Endodermal cell (in vitro differentiated cells): ENCODE data around the gene STXBP6. TPM values are rescaled to one million over a fixed set of nuclear protein-coding genes. Genes with fewer than 3 reads are reported as not detected.
"Not testable (repeated sequence)": the region's sequence is repeated elsewhere in the genome, so short reads cannot be mapped to it uniquely, and the experiment has no call there.

Experiments
- DNase-seq: peaks from one replicate; pipeline ENCODE4 v3.0.0-alpha.2; 2017
- H3K27ac ChIP-seq: 2 replicates; pipeline ENCODE4 v1.5.1; 2013; ENCODE audit warnings: mild to moderate bottlenecking, low read depth, low read length, moderate library complexity
- H3K27me3 ChIP-seq: 2 replicates; pipeline ENCODE4 v1.6.1; 2013; ENCODE audit warnings: mild to moderate bottlenecking, low read length, moderate library complexity; ENCODE audit not compliant: insufficient read depth, control insufficient read depth, poor library complexity, severe bottlenecking
- H3K36me3 ChIP-seq: 2 replicates; pipeline ENCODE4 v1.7.0; 2013; ENCODE audit warnings: mild to moderate bottlenecking, low read length, moderate library complexity; ENCODE audit not compliant: control insufficient read depth, insufficient read depth
- H3K4me1 ChIP-seq: one replicate; pipeline ENCODE4 v1.7.0; 2013; ENCODE audit warnings: low read length; ENCODE audit not compliant: control insufficient read depth, insufficient read depth
- H3K4me3 ChIP-seq: 2 replicates; pipeline ENCODE4 v1.5.1; 2013; ENCODE audit warnings: mild to moderate bottlenecking, low read length, moderate library complexity
- H3K9ac ChIP-seq: 2 replicates; pipeline ENCODE4 v1.6.1; 2013; ENCODE audit warnings: mild to moderate bottlenecking, low read length, moderate library complexity; ENCODE audit not compliant: poor library complexity, severe bottlenecking; ENCODE audit errors: extremely low read depth
- H3K9me3 ChIP-seq: 2 replicates; pipeline ENCODE4 v1.6.1; 2013; ENCODE audit warnings: mild to moderate bottlenecking, low read length, moderate library complexity; ENCODE audit not compliant: control insufficient read depth
- H3K27ac Mint-ChIP-seq: 2 replicates; pipeline ENCODE4 v1.8.0; 2020; ENCODE audit warnings: mixed read lengths
- H3K27me3 Mint-ChIP-seq: 2 replicates; pipeline ENCODE4 v1.8.0; 2021; ENCODE audit warnings: mild to moderate bottlenecking, mixed read lengths; ENCODE audit not compliant: insufficient read depth
- H3K36me3 Mint-ChIP-seq: 2 replicates; pipeline ENCODE4 v1.8.0; 2020; ENCODE audit warnings: low read depth, mixed read lengths
- H3K4me1 Mint-ChIP-seq: 2 replicates; pipeline ENCODE4 v1.8.0; 2020; ENCODE audit warnings: mixed read lengths
- H3K4me3 Mint-ChIP-seq: 2 replicates; pipeline ENCODE4 v1.8.0; 2020; ENCODE audit warnings: mild to moderate bottlenecking, moderate library complexity, mixed read lengths
- H3K9me3 Mint-ChIP-seq: 2 replicates; pipeline ENCODE4 v1.8.0; 2020; ENCODE audit warnings: mild to moderate bottlenecking, mixed read lengths
- CTCF ChIP-seq: fragments of 200-600 bp; sonication (generic); conservative IDR thresholded peaks from 2 replicates; pipeline ENCODE4 v1.5.0; 2021; ENCODE audit warnings: antibody characterized with exemption, mild to moderate bottlenecking
- WGBS, 2 experiments: methylation state at CpG; one replicate each; pipeline versions ENCODE4 v1.1.5 to v1.1.7; 2013; ENCODE audit warnings: missing lambda C conversion rate in 2 of 2, mixed read lengths in 1 of 2; ENCODE audit not compliant: insufficient coverage in 1 of 2, insufficient read length in 1 of 2; 5-methylcytosine and 5-hydroxymethylcytosine counted together
- total RNA-seq, 2 donors: library from RNA; stranded (reverse); fragmentation: NEBNext Ultra II Directional in 1 of 2; extraction: Animal tissue kit (Norgen Biotek cat#: 25700) in 1 of 2; gene quantifications; 2 replicates in 1 of 2; 3 replicates in 1 of 2; pipeline ENCODE4 v1.2.1, GENCODE V29; 2021

STXBP6 gene
- total RNA-seq, 2 donors from 2014 or later, result 0.64 to 1.5 TPM

GRCh38 chr14:24803933-24804494 is 245.9 kb downstream of the STXBP6 start:
- Histone ChIP-seq H3K36me3 (no peaks in the 10 kb centered on the region), H3K27me3 (no peaks in the 10 kb centered on the region), H3K9ac (no peak overlapping the region), H3K4me3 (no peak overlapping the region), H3K27ac (no peak overlapping the region), H3K9me3 (no peaks in the 10 kb centered on the region), H3K4me1 (no peaks in the 10 kb centered on the region)
- Mint-ChIP-seq H3K4me3 (no peak overlapping the region), H3K9me3 (no peaks in the 10 kb centered on the region), H3K4me1 (peaks cover 3% of the 10 kb centered on the region), H3K27ac (no peak overlapping the region), H3K27me3 (no peaks in the 10 kb centered on the region), H3K36me3 (no peaks in the 10 kb centered on the region)
- WGBS, 2 experiments, result 83 to 89% methylated on average over 10 of the region's 10 CpGs
- no peak for TF ChIP-seq CTCF
- no peak for DNase-seq

GRCh38 chr14:24803426-24803825 is 246.5 kb downstream of the STXBP6 start:
- DNase-seq, H3K27ac Mint-ChIP-seq, H3K9me3 Mint-ChIP-seq, H3K27ac ChIP-seq, H3K4me1 Mint-ChIP-seq, H3K27me3 ChIP-seq, H3K36me3 Mint-ChIP-seq, H3K9ac ChIP-seq, H3K4me1 ChIP-seq, H3K36me3 ChIP-seq, H3K4me3 Mint-ChIP-seq, H3K4me3 ChIP-seq, H3K27me3 Mint-ChIP-seq, H3K9me3 ChIP-seq: not testable (repeated sequence)
- 90 to 100% methylated on average over 5 to 8 of the region's 10 CpGs for WGBS, 2 experiments

GRCh38 chr14:24802236-24802635 is 247.7 kb downstream of the STXBP6 start:
- Histone ChIP-seq H3K4me3 (no peak overlapping the region), H3K4me1 (no peaks in the 10 kb centered on the region)
- DNase-seq, result peak; percentile 58

More at GRCh38 chr14:24802236-24802635, 247.7 kb downstream of the STXBP6 start:
- Mint-ChIP-seq H3K36me3 (no peaks in the 10 kb centered on the region), H3K4me1 (peaks cover 6% of the 10 kb centered on the region), H3K27ac (no peak overlapping the region), H3K4me3 (no peak overlapping the region), H3K9me3 (no peaks in the 10 kb centered on the region), H3K27me3 (no peaks in the 10 kb centered on the region)
- Histone ChIP-seq H3K9ac (no peak overlapping the region), H3K36me3 (no peaks in the 10 kb centered on the region), H3K9me3 (no peaks in the 10 kb centered on the region), H3K27me3 (no peaks in the 10 kb centered on the region), H3K27ac (no peak overlapping the region)
- WGBS, 2 experiments, result 76 to 80% methylated on average over 2 to 5 of the region's 5 CpGs
- peak; percentile 18 for TF ChIP-seq CTCF
